Fibroblast of mammary gland (primary cell): Measurements from ENCODE around the gene MCIDAS.
A peak's percentile ranks its signal among the peaks of the same experiment; 100 is the strongest.

Experiments
- DNase-seq: peaks from one replicate; pipeline ENCODE4 v3.0.0-alpha.2; 2010; ENCODE audit warnings: low read depth
- H3K4me3 ChIP-seq: 2 replicates; pipeline ENCODE4 v1.5.1; 2011; ENCODE audit warnings: low read depth, mild to moderate bottlenecking, low read length, moderate library complexity; ENCODE audit not compliant: control insufficient read depth
- TF ChIP-seq, protein P1 (sequence below): conservative IDR thresholded peaks from 2 replicates; pipeline ENCODE4 v1.5.1; 2011; ENCODE audit warnings: low read depth, low read length, inconsistent platforms; ENCODE audit not compliant: control insufficient read depth, insufficient read depth

The MCIDAS gene

DNA sequence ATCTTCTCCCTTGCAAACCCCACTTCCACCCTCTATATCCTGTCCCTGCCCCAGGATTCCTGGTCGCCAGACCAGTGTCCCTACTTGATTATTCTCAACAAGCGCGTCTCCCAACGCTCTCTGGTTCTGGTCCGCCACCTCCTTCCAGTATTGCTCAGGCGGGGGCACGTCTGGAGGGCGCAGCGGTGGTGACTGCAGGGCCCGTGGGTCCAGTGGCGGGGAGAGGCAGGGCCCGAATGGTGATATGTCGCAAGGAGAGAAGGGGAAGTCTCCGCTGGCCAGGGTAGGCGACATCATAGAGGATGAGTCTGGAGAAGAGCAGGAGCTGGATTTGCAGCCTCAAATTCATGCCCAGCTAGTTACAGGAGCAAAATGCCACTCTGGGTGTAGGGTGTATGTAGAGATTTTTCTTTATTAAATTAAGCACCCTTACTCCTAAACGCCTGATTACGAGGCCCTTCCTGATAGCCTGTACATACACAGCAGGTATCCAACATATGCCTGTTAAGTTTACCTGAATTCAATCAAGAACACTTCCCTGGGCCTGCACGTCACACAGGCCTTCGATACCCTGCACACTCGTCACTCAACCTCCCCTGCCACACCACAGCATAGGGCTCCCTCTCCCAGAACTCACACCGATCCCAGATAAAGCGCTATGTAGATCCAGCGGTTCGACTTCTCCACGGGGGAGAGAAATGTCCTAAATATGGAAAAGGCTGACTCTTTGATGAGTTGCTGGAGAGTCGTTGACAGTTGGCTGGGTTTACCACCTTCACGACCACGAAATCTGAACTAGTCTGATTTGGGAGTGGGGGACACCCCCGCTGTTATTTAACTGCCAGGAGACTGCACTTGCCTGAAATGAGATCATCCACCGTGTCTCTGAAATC, 4.8 kb downstream of the MCIDAS start:
- TF ChIP-seq, protein P1, sequence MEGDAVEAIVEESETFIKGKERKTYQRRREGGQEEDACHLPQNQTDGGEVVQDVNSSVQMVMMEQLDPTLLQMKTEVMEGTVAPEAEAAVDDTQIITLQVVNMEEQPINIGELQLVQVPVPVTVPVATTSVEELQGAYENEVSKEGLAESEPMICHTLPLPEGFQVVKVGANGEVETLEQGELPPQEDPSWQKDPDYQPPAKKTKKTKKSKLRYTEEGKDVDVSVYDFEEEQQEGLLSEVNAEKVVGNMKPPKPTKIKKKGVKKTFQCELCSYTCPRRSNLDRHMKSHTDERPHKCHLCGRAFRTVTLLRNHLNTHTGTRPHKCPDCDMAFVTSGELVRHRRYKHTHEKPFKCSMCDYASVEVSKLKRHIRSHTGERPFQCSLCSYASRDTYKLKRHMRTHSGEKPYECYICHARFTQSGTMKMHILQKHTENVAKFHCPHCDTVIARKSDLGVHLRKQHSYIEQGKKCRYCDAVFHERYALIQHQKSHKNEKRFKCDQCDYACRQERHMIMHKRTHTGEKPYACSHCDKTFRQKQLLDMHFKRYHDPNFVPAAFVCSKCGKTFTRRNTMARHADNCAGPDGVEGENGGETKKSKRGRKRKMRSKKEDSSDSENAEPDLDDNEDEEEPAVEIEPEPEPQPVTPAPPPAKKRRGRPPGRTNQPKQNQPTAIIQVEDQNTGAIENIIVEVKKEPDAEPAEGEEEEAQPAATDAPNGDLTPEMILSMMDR, result no peak
- DNase-seq, result no peak
- no peak overlapping the region for H3K4me3 ChIP-seq

DNA sequence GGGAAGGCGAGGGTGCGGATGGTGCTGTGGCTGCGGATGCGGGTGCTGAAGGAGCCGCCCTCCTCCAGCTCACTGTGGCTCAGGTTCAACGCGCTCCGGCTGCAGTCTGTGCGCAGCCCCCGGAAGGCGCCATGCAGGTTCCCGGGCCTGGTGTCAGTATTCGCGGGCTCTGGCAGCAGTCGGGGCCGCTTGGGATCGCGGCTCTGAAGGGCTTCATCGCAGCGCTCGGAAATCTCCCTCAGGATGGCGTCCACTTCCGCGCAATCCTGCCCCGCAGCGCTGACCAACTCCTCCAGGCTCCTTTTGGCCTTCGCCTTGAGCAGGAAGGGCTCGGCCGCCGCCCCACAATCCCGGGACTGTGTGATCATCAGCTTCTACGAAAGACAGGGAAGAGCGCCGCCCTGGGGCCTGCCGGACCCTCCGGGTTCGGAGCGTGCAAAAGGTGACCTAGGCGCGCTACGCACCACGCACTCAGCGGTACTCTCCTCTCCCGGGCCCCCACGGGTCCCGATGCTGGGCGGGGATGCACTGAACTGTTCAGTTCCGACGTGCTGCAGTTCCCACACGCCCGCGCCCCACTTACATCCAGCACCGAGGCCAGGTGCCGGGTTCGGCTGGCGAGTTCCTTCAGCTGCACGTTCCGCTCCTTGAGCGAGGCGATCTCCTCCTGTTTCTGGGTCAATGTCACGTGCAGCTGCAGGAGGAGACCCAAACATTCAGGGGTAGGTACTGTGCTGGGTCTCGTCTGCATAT, 6.5 kb downstream of the MCIDAS start:
- DNase-seq, result peak; percentile 26
- TF ChIP-seq, protein P1, result no peak
- H3K4me3 ChIP-seq, result peak overlapping the region; percentile 36

DNA sequence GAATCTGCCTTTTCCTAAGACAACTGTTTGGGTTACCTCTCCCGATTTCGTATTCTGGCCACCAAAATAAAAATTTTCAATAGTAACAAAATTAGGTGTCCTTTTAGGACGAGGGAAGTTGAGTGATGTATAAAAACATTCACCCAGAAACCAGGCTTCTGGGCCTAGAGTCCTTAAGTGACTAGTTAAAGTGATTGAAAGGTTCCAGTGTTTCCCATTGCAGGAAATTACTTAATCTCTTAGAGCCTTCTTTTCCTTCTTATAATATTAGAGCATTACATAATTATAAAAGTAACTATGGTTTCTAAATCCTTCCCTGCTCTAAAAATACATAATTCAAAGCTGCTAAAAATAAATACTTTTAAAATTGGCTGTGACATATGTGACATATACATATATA, 7.3 kb downstream of the MCIDAS start:
- TF ChIP-seq, protein P1, result no peak
- DNase-seq, result no peak
- no peak overlapping the region for H3K4me3 ChIP-seq

DNA sequence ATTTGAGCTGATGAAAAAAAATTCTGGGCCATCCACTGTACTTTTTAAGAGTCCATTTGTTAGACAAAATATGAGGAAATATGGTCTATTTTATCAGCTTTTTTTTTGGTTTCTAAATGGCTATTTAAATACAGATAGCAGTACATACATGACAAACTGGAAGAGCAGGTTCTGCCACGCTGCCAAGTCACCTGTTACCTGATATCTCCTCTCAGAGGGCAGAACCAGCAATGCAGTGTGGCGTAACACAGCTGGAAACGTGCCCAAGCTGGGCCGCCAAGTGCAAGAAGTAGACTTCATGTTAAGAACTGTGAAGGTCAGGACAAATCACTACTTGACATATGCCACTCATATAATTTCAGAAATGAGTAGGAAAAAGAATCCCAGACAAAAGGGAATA, 8.1 kb downstream of the MCIDAS start:
- DNase-seq, result no peak
- TF ChIP-seq, protein P1, result no peak
- no peak overlapping the region for H3K4me3 ChIP-seq

DNA sequence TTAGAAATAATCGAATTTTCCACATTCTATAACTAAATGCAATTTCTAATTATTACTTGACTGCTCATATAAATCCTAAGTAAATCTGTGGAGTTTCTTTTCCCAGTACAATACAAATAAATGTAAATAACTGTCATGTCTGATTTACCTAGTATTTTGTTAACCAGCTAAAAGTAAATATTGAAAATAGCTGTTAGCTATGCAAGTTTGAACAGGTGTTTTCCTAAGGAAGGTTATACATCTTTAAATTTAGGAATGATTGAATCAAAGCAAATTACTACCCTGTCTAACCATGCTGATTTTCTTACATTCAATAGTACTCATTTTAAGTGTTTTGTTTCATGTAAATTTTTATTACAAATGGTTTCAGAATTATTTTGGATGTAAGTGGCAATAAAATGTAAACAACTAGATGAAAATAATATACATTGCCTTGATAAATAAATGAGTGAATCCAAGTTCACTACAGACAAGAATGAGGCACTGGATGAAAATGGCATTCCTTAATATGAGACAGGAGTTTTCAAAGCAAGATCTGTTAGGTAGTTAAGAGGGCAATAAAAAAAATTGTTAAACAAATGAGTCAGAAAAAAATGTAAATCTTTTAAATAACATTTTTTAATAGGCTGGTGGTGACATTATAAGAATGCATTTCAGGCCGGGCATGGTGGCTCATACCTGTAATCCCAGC, 15.8 kb downstream of the MCIDAS start:
- no peak overlapping the region for H3K4me3 ChIP-seq
- TF ChIP-seq, protein P1, result no peak

DNA sequence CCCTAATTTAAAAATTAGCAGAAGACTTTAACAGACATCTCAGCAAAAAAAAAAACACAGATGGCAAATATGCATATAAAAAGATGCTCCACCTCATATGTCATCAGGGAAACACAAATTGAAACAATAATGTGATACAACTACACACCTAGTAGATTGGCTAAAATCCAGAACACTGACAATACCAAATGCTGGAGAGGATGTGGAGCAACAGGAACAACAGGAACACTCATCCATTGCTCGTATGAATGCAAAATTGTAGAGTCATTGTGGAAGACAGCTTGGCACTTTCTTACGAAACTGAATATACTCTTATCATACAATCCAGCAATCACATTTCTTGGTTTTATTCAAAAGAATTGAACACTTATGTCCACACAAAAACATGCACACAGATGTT, 22.1 kb downstream of the MCIDAS start:
- TF ChIP-seq, protein P1, result no peak
- no peak overlapping the region for H3K4me3 ChIP-seq
- no peak for DNase-seq

More for the DNA sequence above, 15.8 kb downstream of the MCIDAS start:
- no peak for DNase-seq
